D721Med (cell line): Measurements from ENCODE around the gene SPATA16.
"Not testable (repeated sequence)": the region's sequence is repeated elsewhere in the genome, so short reads cannot be mapped to it uniquely, and the experiment has no call there.

Experiments
- DNase-seq: peaks from one replicate; pipeline ENCODE4 v3.0.0; 2011; ENCODE audit warnings: low spot score; ENCODE audit not compliant: insufficient read length
- FAIRE-seq: peaks from 2 replicates; lab custom pipeline; 2011; peaks lifted over from hg19 to GRCh38; lab: Jason Lieb, UNC
- CTCF ChIP-seq: IDR thresholded peaks from 2 replicates; pipeline ENCODE4 v1.5.1; 2012; ENCODE audit warnings: mild to moderate bottlenecking, control low read depth; ENCODE audit not compliant: insufficient read depth; ENCODE audit errors: missing control alignments

The SPATA16 gene

GRCh38 chr3:173038484-173038871 is 102.6 kb downstream of the SPATA16 start:
- no peak for TF ChIP-seq CTCF
- FAIRE-seq, result no peak
- DNase-seq, result no peak

- DNase-seq, result no peak
- no peak for FAIRE-seq
- TF ChIP-seq CTCF, result no peak
Observed at GRCh38 chr3:173037840-173038483, 103.1 kb downstream of the SPATA16 start.

GRCh38 chr3:173030273-173030672 is 110.8 kb downstream of the SPATA16 start:
- no peak for FAIRE-seq
- TF ChIP-seq CTCF, result no peak
- no peak for DNase-seq

GRCh38 chr3:173028351-173028750 is 112.7 kb downstream of the SPATA16 start:
- TF ChIP-seq CTCF, result no peak
- FAIRE-seq (no peak), DNase-seq (no peak)

- no peak for FAIRE-seq
- DNase-seq, result no peak
- no peak for TF ChIP-seq CTCF
Observed at GRCh38 chr3:173027429-173027828, 113.6 kb downstream of the SPATA16 start.

- no peak for TF ChIP-seq CTCF
- DNase-seq (no peak), FAIRE-seq (no peak)
Observed at GRCh38 chr3:173025941-173026340, 115.1 kb downstream of the SPATA16 start.

GRCh38 chr3:173021547-173022185 is 119.4 kb downstream of the SPATA16 start:
- FAIRE-seq, result no peak
- no peak for TF ChIP-seq CTCF
- no peak for DNase-seq

GRCh38 chr3:173020128-173020527 is 120.9 kb downstream of the SPATA16 start:
- not testable (repeated sequence) for DNase-seq, FAIRE-seq
